Hepatocyte (in vitro differentiated cells): Measurements from ENCODE around the gene ZBTB8A.

Source experiments
- CTCF ChIP-seq: fragments of 200-600 bp; sonication (generic); IDR thresholded peaks from 2 replicates; pipeline ENCODE4 v1.5.1; 2016; ENCODE audit warnings: antibody characterized with exemption, mild to moderate bottlenecking; ENCODE audit not compliant: poor library complexity
- EZH2phosphoT487 ChIP-seq: fragments of 200-600 bp; sonication (generic); IDR thresholded peaks from one replicate; pipeline ENCODE4 v1.6.1; 2018; ENCODE audit warnings: antibody characterized with exemption, mild to moderate bottlenecking, low read depth, moderate library complexity; ENCODE audit not compliant: unreplicated experiment, severe bottlenecking

GRCh38 chr1:32507021-32507420, 32.2 kb upstream of the ZBTB8A start:
- TF ChIP-seq CTCF (no peak), EZH2phosphoT487 (no peak)
